GM12878 (cell line): Measurements from ENCODE around the gene HSPA1B. TPM values are rescaled to one million over a fixed set of nuclear protein-coding genes. Genes with fewer than 3 reads are reported as not detected.

Experiments used
- CREM ChIP-seq: IDR thresholded peaks from 2 replicates; pipeline ENCODE4 v1.6.1; 2014; ENCODE audit warnings: antibody characterized with exemption, low read depth
- ESRRA ChIP-seq: IDR thresholded peaks from 2 replicates; pipeline ENCODE4 v1.6.1; 2012; ENCODE audit warnings: mild to moderate bottlenecking, low read length, improper control_type of control experiment
- KAT2A ChIP-seq: conservative IDR thresholded peaks from 2 replicates; pipeline ENCODE4 v1.6.1; 2011; ENCODE audit warnings: low read depth, low read length; ENCODE audit not compliant: control insufficient read depth
- NR2C2 ChIP-seq: IDR thresholded peaks from 2 replicates; pipeline ENCODE4 v1.6.1; 2011; ENCODE audit warnings: borderline replicate concordance, low read depth; ENCODE audit not compliant: control insufficient read depth, insufficient read length
- POLR2A ChIP-seq: IDR thresholded peaks from 2 replicates; pipeline ENCODE4 v1.6.1; 2011; ENCODE audit warnings: low read depth, mild to moderate bottlenecking, low read length
- POLR2AphosphoS5 ChIP-seq: IDR thresholded peaks from 2 replicates; pipeline ENCODE4 v1.6.1; 2011; ENCODE audit warnings: mild to moderate bottlenecking, low read length, inconsistent platforms
- RB1 ChIP-seq: fragments of 450-650 bp; formaldehyde crosslinking; IDR thresholded peaks from 2 replicates; pipeline ENCODE4 v1.6.1; 2017; ENCODE audit warnings: mild to moderate bottlenecking, borderline replicate concordance
- RFX5 ChIP-seq: IDR thresholded peaks from 2 replicates; pipeline ENCODE4 v1.6.1; 2011; ENCODE audit warnings: low read depth, low read length, improper control_type of control experiment
- SP1 ChIP-seq: IDR thresholded peaks from one replicate; pipeline ENCODE4 v1.6.1; 2011; ENCODE audit warnings: low read depth, low read length
- TAF1 ChIP-seq: IDR thresholded peaks from 2 replicates; pipeline ENCODE4 v1.6.1; 2011; ENCODE audit warnings: mild to moderate bottlenecking, low read depth, low read length, borderline replicate concordance
- polyA plus RNA-seq, 11 experiments: library from polyadenylated mRNA; depleted of rRNA in 4 of 11; unstranded in 6 of 11; stranded (reverse) in 5 of 11; fragments of >200 nt; fragmentation: Nextera tagmentation in 4 of 11; fragmentation: Illumina TruSeq in 1 of 11; extraction: Ambion mirVana in 4 of 11; extraction: Trizol in 1 of 11; gene quantifications; 1 replicate in 1 of 11; 2 replicates in 10 of 11; pipeline versions ENCODE4 v1.2.1 to v1.2.3, GENCODE V29; 2011 to 2016; ENCODE audit warnings: inconsistent platforms in 2 of 11, missing spikeins in 2 of 11, low read depth in 1 of 11
- total RNA-seq, 4 experiments: library from RNA; depleted of rRNA in 3 of 4; stranded (reverse); fragments of >200 nt in 3 of 4; fragmentation: Illumina TruSeq in 1 of 4; extraction: Trizol in 1 of 4; gene quantifications; 2 replicates each; pipeline versions ENCODE4 v1.2.1 to v1.2.3, GENCODE V29; 2013 to 2021
- TF ChIP-seq, protein P1 (sequence below): IDR thresholded peaks from 2 replicates; pipeline ENCODE4 v1.6.1; 2012; ENCODE audit warnings: improper control_type of control experiment, low read depth, low read length; ENCODE audit not compliant: insufficient replicate concordance
- TF ChIP-seq, protein P2 (sequence below): fragments of 450-650 bp; IDR thresholded peaks from 2 replicates; pipeline ENCODE4 v1.6.1; 2016; ENCODE audit warnings: mild to moderate bottlenecking
- TF ChIP-seq, protein P3 (sequence below): fragments of 450-650 bp; IDR thresholded peaks from 2 replicates; pipeline ENCODE4 v1.6.1; 2017; ENCODE audit warnings: mild to moderate bottlenecking, moderate library complexity
- TF ChIP-seq, protein P4 (sequence below): IDR thresholded peaks from 2 replicates; pipeline ENCODE4 v1.6.1; 2011; ENCODE audit warnings: low read depth, low read length, improper control_type of control experiment, borderline replicate concordance
- TF ChIP-seq, protein P5 (sequence below): fragments of 450-650 bp; IDR thresholded peaks from 2 replicates; pipeline ENCODE4 v1.6.1; 2016; ENCODE audit warnings: mild to moderate bottlenecking

HSPA1B gene
- total and polyA plus RNA-seq, 10 of the 15 experiments (the other 5 are each of a cell fraction or from before 2014, with no cell fraction given) = 0.11 to 40.5 (median 12.8) TPM

DNA sequence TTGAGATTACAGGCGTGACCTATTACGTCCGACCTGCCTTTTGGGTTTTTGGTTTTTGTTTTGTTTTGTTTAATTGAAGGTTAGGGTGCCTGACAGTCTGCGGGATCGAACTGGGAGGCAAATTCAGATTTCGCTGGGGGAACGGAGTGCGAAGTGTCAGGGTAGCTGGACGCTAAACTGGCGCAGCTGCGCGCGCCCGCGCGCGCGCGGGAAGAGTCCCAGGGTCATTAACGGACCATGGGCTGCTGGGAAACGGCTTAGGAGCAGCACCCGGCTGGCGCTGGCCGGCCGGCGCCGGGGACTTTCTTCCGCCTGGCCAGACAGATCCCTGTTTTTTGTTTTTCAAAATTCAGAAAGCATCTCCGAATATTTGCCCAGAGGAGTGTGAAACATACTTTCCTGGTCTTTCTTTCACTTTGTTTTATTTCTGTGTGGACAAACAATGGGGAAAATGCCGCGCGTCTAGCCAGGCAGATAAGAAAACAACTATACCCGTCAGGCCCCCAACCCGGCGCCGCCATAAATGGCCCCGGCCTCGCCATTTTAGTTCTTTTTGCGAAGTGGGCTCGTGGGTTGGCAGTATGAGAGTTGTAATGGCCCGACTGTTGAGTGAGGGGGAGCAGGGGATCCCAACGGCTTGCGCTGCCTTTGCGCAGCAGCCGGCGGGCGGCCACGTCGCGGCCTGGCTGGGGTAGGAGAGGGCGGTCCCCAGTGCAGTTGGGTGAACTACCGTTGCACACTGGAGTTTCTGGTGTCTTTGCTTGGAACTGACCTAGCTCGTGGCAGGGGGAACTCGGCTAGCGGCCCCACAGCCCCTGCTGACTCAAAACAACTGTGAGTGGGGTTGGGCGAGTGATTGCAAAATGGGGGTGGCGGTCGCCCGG is 7.1 kb downstream of the HSPA1B start (continued):
- TF ChIP-seq NR2C2 = no peak
- peak; percentile 99 for TF ChIP-seq POLR2A
- TF ChIP-seq, protein P1, sequence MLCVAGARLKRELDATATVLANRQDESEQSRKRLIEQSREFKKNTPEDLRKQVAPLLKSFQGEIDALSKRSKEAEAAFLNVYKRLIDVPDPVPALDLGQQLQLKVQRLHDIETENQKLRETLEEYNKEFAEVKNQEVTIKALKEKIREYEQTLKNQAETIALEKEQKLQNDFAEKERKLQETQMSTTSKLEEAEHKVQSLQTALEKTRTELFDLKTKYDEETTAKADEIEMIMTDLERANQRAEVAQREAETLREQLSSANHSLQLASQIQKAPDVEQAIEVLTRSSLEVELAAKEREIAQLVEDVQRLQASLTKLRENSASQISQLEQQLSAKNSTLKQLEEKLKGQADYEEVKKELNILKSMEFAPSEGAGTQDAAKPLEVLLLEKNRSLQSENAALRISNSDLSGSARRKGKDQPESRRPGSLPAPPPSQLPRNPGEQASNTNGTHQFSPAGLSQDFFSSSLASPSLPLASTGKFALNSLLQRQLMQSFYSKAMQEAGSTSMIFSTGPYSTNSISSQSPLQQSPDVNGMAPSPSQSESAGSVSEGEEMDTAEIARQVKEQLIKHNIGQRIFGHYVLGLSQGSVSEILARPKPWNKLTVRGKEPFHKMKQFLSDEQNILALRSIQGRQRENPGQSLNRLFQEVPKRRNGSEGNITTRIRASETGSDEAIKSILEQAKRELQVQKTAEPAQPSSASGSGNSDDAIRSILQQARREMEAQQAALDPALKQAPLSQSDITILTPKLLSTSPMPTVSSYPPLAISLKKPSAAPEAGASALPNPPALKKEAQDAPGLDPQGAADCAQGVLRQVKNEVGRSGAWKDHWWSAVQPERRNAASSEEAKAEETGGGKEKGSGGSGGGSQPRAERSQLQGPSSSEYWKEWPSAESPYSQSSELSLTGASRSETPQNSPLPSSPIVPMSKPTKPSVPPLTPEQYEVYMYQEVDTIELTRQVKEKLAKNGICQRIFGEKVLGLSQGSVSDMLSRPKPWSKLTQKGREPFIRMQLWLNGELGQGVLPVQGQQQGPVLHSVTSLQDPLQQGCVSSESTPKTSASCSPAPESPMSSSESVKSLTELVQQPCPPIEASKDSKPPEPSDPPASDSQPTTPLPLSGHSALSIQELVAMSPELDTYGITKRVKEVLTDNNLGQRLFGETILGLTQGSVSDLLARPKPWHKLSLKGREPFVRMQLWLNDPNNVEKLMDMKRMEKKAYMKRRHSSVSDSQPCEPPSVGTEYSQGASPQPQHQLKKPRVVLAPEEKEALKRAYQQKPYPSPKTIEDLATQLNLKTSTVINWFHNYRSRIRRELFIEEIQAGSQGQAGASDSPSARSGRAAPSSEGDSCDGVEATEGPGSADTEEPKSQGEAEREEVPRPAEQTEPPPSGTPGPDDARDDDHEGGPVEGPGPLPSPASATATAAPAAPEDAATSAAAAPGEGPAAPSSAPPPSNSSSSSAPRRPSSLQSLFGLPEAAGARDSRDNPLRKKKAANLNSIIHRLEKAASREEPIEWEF = no peak
- TF ChIP-seq, protein P2, sequence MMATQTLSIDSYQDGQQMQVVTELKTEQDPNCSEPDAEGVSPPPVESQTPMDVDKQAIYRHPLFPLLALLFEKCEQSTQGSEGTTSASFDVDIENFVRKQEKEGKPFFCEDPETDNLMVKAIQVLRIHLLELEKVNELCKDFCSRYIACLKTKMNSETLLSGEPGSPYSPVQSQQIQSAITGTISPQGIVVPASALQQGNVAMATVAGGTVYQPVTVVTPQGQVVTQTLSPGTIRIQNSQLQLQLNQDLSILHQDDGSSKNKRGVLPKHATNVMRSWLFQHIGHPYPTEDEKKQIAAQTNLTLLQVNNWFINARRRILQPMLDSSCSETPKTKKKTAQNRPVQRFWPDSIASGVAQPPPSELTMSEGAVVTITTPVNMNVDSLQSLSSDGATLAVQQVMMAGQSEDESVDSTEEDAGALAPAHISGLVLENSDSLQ = peak; percentile 4; the same call in 1 of the 2 replicates
- peak; percentile 100 for TF ChIP-seq POLR2AphosphoS5
- TF ChIP-seq ESRRA = no peak
- no peak for TF ChIP-seq RFX5
- TF ChIP-seq TAF1 = peak; percentile 94
- TF ChIP-seq RB1 = peak; percentile 87
- TF ChIP-seq, protein P3, sequence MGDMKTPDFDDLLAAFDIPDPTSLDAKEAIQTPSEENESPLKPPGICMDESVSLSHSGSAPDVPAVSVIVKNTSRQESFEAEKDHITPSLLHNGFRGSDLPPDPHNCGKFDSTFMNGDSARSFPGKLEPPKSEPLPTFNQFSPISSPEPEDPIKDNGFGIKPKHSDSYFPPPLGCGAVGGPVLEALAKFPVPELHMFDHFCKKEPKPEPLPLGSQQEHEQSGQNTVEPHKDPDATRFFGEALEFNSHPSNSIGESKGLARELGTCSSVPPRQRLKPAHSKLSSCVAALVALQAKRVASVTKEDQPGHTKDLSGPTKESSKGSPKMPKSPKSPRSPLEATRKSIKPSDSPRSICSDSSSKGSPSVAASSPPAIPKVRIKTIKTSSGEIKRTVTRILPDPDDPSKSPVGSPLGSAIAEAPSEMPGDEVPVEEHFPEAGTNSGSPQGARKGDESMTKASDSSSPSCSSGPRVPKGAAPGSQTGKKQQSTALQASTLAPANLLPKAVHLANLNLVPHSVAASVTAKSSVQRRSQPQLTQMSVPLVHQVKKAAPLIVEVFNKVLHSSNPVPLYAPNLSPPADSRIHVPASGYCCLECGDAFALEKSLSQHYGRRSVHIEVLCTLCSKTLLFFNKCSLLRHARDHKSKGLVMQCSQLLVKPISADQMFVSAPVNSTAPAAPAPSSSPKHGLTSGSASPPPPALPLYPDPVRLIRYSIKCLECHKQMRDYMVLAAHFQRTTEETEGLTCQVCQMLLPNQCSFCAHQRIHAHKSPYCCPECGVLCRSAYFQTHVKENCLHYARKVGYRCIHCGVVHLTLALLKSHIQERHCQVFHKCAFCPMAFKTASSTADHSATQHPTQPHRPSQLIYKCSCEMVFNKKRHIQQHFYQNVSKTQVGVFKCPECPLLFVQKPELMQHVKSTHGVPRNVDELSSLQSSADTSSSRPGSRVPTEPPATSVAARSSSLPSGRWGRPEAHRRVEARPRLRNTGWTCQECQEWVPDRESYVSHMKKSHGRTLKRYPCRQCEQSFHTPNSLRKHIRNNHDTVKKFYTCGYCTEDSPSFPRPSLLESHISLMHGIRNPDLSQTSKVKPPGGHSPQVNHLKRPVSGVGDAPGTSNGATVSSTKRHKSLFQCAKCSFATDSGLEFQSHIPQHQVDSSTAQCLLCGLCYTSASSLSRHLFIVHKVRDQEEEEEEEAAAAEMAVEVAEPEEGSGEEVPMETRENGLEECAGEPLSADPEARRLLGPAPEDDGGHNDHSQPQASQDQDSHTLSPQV = peak; percentile 87; the same call in 1 of the 2 replicates
- TF ChIP-seq CREM = peak; percentile 63
- TF ChIP-seq, protein P4, sequence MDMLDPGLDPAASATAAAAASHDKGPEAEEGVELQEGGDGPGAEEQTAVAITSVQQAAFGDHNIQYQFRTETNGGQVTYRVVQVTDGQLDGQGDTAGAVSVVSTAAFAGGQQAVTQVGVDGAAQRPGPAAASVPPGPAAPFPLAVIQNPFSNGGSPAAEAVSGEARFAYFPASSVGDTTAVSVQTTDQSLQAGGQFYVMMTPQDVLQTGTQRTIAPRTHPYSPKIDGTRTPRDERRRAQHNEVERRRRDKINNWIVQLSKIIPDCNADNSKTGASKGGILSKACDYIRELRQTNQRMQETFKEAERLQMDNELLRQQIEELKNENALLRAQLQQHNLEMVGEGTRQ = no peak
- TF ChIP-seq KAT2A = no peak
- TF ChIP-seq SP1 = peak; percentile 4
- TF ChIP-seq, protein P5, sequence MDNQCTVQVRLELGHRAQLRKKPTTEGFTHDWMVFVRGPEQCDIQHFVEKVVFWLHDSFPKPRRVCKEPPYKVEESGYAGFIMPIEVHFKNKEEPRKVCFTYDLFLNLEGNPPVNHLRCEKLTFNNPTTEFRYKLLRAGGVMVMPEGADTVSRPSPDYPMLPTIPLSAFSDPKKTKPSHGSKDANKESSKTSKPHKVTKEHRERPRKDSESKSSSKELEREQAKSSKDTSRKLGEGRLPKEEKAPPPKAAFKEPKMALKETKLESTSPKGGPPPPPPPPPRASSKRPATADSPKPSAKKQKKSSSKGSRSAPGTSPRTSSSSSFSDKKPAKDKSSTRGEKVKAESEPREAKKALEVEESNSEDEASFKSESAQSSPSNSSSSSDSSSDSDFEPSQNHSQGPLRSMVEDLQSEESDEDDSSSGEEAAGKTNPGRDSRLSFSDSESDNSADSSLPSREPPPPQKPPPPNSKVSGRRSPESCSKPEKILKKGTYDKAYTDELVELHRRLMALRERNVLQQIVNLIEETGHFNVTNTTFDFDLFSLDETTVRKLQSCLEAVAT = peak; percentile 46
